MCF 10A (cell line): ENCODE data around the gene NRP1. TPM values are rescaled to one million over a fixed set of nuclear protein-coding genes. Genes with fewer than 3 reads are reported as not detected.
A peak's percentile ranks its signal among the peaks of the same experiment; 100 is the strongest.

Source experiments
- BruUV-seq: library from RNA; stranded (reverse); fragments of 400-500 nt; replicated peaks from 2 replicates; lab custom pipeline; 2021; lab: Mats Ljungman, UMichigan
- CTCF ChIA-PET: fragments of 300-600 bp; sonication (Branson Sonifier 250); formaldehyde crosslinking; extraction: SDS; loops from one replicate; lab custom pipeline; 2021; ENCODE audit warnings: antibody characterized with exemption, inconsistent platforms; lab: Yijun Ruan, JAX
- POLR2A ChIA-PET: fragments of 300-600, 350-650 bp; sonication (Branson Sonifier 250); formaldehyde crosslinking; extraction: SDS; loops from one replicate; lab custom pipeline; 2020; ENCODE audit warnings: antibody characterized with exemption, inconsistent platforms; lab: Yijun Ruan, JAX
- DNase-seq: peaks from one replicate; pipeline ENCODE4 v3.0.0-alpha.2; 2018; ENCODE audit not compliant: unreplicated experiment
- H3K27ac Mint-ChIP-seq: one replicate; pipeline ENCODE4 v1.8.0; 2022; ENCODE audit warnings: mild to moderate bottlenecking, low read depth, mixed read lengths; ENCODE audit not compliant: unreplicated experiment
- H3K27me3 Mint-ChIP-seq: one replicate; pipeline ENCODE4 v1.8.0; 2022; ENCODE audit warnings: mixed read lengths; ENCODE audit not compliant: insufficient read depth, unreplicated experiment
- H3K36me3 Mint-ChIP-seq: one replicate; pipeline ENCODE4 v1.8.0; 2022; ENCODE audit warnings: mild to moderate bottlenecking, moderate library complexity, mixed read lengths; ENCODE audit not compliant: insufficient read depth, unreplicated experiment
- H3K4me1 Mint-ChIP-seq: one replicate; pipeline ENCODE4 v1.8.0; 2022; ENCODE audit warnings: mixed read lengths; ENCODE audit not compliant: insufficient read depth, unreplicated experiment
- H3K4me3 Mint-ChIP-seq: one replicate; pipeline ENCODE4 v1.8.0; 2022; ENCODE audit warnings: mild to moderate bottlenecking, moderate library complexity, mixed read lengths; ENCODE audit not compliant: unreplicated experiment
- H3K9me3 Mint-ChIP-seq: one replicate; pipeline ENCODE4 v1.8.0; 2022; ENCODE audit warnings: mixed read lengths; ENCODE audit not compliant: unreplicated experiment
- intact Hi-C: fragments of 100-400 bp; cut with micrococcal nuclease; formaldehyde crosslinking; loops from 2 replicates; pipeline ENCODE4 v1.14.1; 2022
- total RNA-seq: library from RNA; stranded (reverse); gene quantifications from 2 replicates; pipeline ENCODE4 v1.2.3, GENCODE V29; 2022
- TF ChIP-seq, protein P1 (sequence below): fragments of 200-600 bp; IDR thresholded peaks from one replicate; pipeline ENCODE4 v1.8.0; 2022; ENCODE audit warnings: antibody characterized with exemption, mild to moderate bottlenecking; ENCODE audit not compliant: unreplicated experiment

The NRP1 gene
- total RNA-seq, 1 experiment from 2014 or later = 66.6 TPM

GRCh38 chr10:33137356-33138005 is 197.0 kb downstream of the NRP1 start:
- Mint-ChIP-seq H3K27ac (peak overlapping the region; percentile 85), H3K4me1 (peaks cover 53% of the 10 kb centered on the region), H3K36me3 (no peaks in the 10 kb centered on the region), H3K9me3 (no peaks in the 10 kb centered on the region), H3K27me3 (no peaks in the 10 kb centered on the region), H3K4me3 (no peak overlapping the region)
- TF ChIP-seq, protein P1, sequence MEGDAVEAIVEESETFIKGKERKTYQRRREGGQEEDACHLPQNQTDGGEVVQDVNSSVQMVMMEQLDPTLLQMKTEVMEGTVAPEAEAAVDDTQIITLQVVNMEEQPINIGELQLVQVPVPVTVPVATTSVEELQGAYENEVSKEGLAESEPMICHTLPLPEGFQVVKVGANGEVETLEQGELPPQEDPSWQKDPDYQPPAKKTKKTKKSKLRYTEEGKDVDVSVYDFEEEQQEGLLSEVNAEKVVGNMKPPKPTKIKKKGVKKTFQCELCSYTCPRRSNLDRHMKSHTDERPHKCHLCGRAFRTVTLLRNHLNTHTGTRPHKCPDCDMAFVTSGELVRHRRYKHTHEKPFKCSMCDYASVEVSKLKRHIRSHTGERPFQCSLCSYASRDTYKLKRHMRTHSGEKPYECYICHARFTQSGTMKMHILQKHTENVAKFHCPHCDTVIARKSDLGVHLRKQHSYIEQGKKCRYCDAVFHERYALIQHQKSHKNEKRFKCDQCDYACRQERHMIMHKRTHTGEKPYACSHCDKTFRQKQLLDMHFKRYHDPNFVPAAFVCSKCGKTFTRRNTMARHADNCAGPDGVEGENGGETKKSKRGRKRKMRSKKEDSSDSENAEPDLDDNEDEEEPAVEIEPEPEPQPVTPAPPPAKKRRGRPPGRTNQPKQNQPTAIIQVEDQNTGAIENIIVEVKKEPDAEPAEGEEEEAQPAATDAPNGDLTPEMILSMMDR = no peak
- intact Hi-C loops = no loop called here
- DNase-seq = peak; percentile 38
- ChIA-PET POLR2A (interaction anchor here (1.1 kb wide), 1 partner anchor 23 kb away, joined by 6 read pairs; no protein-coding TSS in a partner anchor), CTCF (interaction anchor here (1.3 kb wide), 1 partner anchor 56 kb away, joined by 3 read pairs; no protein-coding TSS in a partner anchor)
- no TSS peak for BruUV-seq

DNA sequence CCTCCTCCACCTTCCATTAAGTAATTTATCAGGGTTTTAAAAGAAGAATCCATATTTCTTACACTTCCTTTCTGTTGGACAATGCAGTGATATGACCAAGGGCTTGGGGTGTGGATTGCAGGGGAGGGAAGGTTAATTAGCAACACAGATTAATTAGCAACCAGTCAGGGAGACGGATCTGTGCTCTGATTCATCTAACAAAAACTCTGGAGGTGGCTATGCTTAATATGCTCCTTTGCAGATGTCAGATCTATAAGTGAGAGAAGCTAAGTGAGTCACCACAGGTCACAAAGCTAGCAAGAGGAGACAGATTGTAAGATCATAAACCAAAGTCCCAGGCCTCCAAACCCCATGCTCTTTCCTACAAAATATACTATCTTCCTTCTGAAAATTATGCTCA is 197.7 kb downstream of the NRP1 start:
- Mint-ChIP-seq H3K9me3 (no peaks in the 10 kb centered on the region), H3K27me3 (no peaks in the 10 kb centered on the region), H3K36me3 (no peaks in the 10 kb centered on the region), H3K27ac (peak overlapping the region; percentile 85), H3K4me3 (no peak overlapping the region), H3K4me1 (peaks cover 56% of the 10 kb centered on the region)
- DNase-seq = peak; percentile 69
- TF ChIP-seq, protein P1 = no peak
- intact Hi-C loops = no loop called here
- no TSS peak for BruUV-seq
- ChIA-PET POLR2A (interaction anchor here (1.1 to 1.3 kb wide), 2 partner anchors 9 to 22 kb away, joined by 5 to 6 read pairs; no protein-coding TSS in a partner anchor), CTCF (interaction anchor here (0.5 kb wide), 1 partner anchor 13 kb away, joined by 3 read pairs; no protein-coding TSS in a partner anchor)

GRCh38 chr10:33136271-33136670 is 198.2 kb downstream of the NRP1 start:
- ChIA-PET POLR2A (interaction anchor here (1.1 to 1.3 kb wide), 2 partner anchors 10 to 22 kb away, joined by 5 to 6 read pairs; no protein-coding TSS in a partner anchor), CTCF (interaction anchor here (0.5 to 1.4 kb wide), 2 partner anchors 13 to 57 kb away, joined by 3 to 4 read pairs; no protein-coding TSS in a partner anchor)
- TF ChIP-seq, protein P1 = no peak
- H3K9me3 Mint-ChIP-seq = no peaks in the 10 kb centered on the region
- peak; percentile 87 for DNase-seq
- peak overlapping the region; percentile 85 for H3K27ac Mint-ChIP-seq
- intact Hi-C loops = no loop called here
- peaks cover 56% of the 10 kb centered on the region for H3K4me1 Mint-ChIP-seq
- H3K36me3 Mint-ChIP-seq = no peaks in the 10 kb centered on the region
- BruUV-seq = no TSS peak
- H3K27me3 Mint-ChIP-seq = no peaks in the 10 kb centered on the region
- no peak overlapping the region for H3K4me3 Mint-ChIP-seq

GRCh38 chr10:33134011-33134751 is 200.3 kb downstream of the NRP1 start:
- Mint-ChIP-seq H3K9me3 (no peaks in the 10 kb centered on the region), H3K27me3 (no peaks in the 10 kb centered on the region), H3K36me3 (no peaks in the 10 kb centered on the region), H3K27ac (peak overlapping the region; percentile 94), H3K4me1 (peaks cover 59% of the 10 kb centered on the region), H3K4me3 (peak overlapping the region; percentile 48)
- POLR2A ChIA-PET = interaction anchor here (0.6 to 2.3 kb wide), 20 partner anchors 9 to 187 kb away, joined by 3 to 12 read pairs (median 4); no protein-coding TSS in a partner anchor
- peak; percentile 99 for DNase-seq
- TF ChIP-seq, protein P1 = no peak
- CTCF ChIA-PET = interaction anchor here (0.8 to 1.8 kb wide), 4 partner anchors 18 to 338 kb away, joined by 3 to 6 read pairs (median 4); no protein-coding TSS in a partner anchor
- no TSS peak for BruUV-seq
- intact Hi-C loops = no loop called here
